C4-2B (cell line): ENCODE data around the gene MAJIN.

ENCODE experiments used
- H3K27ac ChIP-seq: fragments of 450-650 bp; 2 replicates; pipeline ENCODE4 v1.5.1; 2017
- ZFX ChIP-seq: fragments of 450-650 bp; IDR thresholded peaks from 2 replicates; pipeline ENCODE4 v1.6.1; 2017
- TF ChIP-seq, protein P1 (sequence below): fragments of 450-650 bp; conservative IDR thresholded peaks from 2 replicates; pipeline ENCODE4 v1.5.1; 2017; ENCODE audit warnings: mild to moderate bottlenecking

MAJIN gene

DNA sequence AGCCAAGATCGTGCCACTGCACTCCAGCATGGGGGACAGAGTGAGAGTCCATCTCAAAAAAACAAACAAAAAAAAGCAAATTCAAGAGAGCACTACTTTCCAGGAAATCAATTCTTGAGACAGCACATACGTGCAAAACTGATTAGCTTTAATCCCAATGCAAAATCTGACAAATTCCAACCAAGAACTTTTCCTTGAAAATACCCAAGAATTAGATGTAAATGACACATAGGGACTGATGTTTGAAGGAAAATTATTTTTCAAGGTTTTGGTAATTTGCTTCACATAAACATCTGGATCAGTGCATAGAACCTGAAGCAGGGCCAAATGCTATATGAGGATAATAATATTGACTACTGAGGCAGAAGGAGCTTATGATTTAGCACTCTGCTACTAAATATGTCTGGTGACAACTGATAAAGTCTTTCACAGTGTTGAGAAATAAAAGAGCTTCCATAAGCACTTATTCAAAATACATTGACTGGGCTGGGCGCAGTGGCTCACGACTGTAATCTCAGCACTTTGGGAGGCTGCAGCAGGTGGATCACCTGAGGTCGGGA is 8.8 kb downstream of the MAJIN start:
- H3K27ac ChIP-seq, result no peak overlapping the region
- no peak for TF ChIP-seq ZFX
- TF ChIP-seq, protein P1, sequence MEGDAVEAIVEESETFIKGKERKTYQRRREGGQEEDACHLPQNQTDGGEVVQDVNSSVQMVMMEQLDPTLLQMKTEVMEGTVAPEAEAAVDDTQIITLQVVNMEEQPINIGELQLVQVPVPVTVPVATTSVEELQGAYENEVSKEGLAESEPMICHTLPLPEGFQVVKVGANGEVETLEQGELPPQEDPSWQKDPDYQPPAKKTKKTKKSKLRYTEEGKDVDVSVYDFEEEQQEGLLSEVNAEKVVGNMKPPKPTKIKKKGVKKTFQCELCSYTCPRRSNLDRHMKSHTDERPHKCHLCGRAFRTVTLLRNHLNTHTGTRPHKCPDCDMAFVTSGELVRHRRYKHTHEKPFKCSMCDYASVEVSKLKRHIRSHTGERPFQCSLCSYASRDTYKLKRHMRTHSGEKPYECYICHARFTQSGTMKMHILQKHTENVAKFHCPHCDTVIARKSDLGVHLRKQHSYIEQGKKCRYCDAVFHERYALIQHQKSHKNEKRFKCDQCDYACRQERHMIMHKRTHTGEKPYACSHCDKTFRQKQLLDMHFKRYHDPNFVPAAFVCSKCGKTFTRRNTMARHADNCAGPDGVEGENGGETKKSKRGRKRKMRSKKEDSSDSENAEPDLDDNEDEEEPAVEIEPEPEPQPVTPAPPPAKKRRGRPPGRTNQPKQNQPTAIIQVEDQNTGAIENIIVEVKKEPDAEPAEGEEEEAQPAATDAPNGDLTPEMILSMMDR, result no peak

DNA sequence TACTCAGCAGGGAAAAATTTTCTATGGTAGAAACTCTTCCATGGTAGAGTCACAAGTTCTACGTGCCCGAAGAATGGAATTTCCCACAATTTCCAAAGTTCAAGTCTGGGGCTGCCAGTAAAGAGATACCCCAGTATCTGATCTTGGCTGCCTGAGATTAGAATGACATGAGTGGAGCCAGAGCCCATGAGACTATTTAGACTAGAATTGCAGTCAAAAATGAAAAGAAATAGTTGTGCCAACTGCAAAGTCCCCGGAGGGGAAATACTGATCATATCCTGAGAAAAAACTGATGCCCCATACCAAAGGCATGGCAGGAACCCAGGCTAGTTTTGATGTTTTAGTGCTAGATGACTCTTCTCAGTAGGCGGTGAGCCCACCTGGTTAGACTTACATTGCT is 11.2 kb downstream of the MAJIN start:
- H3K27ac ChIP-seq, result no peak overlapping the region

DNA sequence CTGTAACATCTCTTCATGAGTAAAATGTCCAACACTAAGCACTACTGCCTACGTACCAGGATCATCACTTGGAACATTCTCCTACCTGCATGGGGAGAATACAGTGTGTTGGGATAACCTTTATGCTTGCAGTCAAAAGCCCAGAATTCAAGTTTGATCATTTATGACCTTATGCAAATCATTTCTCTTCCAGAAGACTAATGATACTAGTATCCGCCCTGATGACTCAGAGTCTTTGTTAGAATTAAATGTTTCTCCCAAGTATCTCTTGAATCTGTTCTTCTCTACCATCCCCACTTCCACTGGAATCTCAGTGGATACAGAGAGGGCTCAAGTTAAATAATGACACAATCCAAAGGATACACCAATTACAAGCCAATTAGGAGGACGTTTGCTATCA is 12.4 kb downstream of the MAJIN start:
- TF ChIP-seq, protein P1, result no peak
- no peak for TF ChIP-seq ZFX
- H3K27ac ChIP-seq, result no peak overlapping the region

More for the DNA sequence above, 11.2 kb downstream of the MAJIN start:
- no peak for TF ChIP-seq ZFX
- TF ChIP-seq, protein P1, result no peak

DNA sequence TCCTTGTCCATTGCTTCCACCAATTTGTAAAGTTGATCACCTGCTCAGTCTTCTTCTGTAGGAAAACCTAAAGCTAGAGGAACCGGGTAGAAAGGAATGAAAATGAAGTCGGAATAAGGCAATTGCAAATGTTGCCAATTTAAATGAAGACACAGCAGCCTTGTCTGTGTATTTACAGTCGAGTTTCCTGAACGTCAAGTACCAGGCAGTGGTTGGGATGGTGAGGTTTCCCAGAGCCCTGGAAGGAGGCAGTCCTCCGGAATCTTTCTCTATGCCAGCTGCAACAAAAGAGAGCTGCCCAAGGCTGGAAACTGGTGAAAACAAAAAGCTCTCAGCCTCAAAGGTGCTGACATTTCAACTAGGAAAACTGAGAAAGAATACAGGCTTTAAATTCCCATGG is 17.7 kb downstream of the MAJIN start:
- H3K27ac ChIP-seq, result no peak overlapping the region
- TF ChIP-seq, protein P1, result no peak
- no peak for TF ChIP-seq ZFX

DNA sequence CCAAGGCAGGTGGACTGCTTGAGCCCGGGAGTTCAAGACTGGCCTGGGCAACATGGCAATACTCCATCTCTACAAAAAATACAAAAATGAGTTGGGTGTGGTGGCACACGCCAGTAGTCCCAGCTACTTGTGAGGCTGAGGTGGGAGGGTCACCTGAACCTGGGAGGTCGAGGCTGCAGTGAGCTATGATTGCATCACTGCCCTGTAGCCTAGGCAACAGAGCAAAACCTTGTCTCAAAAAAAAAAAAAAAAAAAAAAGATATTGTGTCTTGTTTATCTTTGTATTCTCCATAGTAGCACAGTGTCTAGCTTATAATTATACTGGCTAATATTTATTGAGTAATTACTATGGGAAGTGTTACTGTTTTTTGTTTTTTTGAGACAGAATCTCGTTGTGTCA is 20.4 kb downstream of the MAJIN start:
- no peak for TF ChIP-seq ZFX
- TF ChIP-seq, protein P1, result no peak
- H3K27ac ChIP-seq, result no peak overlapping the region

DNA sequence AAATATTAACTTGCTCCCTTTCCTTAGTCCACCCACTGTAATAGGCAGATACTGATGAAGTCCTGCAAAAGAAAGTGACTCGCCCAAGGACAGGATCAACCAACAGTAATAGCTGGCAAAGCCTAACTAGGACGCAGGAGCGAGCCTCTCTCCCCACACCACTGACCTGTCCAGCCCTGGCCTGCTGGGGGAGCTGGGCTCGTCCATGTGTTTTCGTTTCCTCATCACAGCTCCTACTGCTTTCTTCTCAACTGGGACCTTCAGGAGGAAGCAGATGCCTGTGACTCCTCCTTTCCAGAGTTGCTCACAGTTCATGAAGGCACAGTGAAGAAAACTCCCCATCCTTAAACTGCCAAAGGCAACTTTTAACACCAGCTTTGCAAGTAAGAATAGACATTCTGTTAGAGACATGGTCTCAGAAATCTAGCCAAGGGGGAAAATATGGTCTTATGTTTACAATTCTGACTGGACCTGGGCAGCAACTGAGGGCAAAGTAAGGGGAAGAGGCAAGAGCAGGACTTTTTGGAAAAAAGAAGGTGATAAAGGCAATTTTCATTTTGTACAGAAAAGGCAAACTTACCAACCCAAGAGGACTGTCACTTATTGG is 24.6 kb downstream of the MAJIN start:
- TF ChIP-seq, protein P1, result no peak
- TF ChIP-seq ZFX, result no peak
- H3K27ac ChIP-seq, result no peak overlapping the region

DNA sequence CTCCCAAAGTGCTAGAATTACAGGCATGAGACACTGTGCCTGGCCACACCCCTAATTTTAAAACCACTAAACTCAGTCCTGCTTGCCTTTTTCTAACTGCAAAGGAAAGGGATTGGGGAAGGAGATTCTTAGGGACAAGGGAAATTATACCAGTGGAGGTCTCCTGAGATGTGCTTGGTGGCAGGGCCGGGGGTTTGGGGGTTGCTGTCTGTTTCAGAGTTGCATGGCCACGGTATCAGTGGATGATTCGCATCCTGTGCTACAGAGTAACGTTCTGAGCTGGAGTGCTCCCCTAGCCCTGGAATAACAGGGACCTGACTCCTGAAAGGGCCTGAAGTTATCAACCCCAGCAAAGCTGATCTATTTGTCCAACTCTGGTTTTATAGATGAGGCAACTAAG is 35.4 kb downstream of the MAJIN start:
- no peak for TF ChIP-seq ZFX
- TF ChIP-seq, protein P1, result no peak
- H3K27ac ChIP-seq, result no peak overlapping the region
